HEK293T (cell line): ENCODE data around the gene GAS2L2.

ENCODE experiments used
- ELF4 ChIP-seq: fragments of 450-650 bp; IDR thresholded peaks from 2 replicates; pipeline ENCODE4 v1.6.1; 2017; ENCODE audit warnings: antibody characterized with exemption
- FOXM1 ChIP-seq: fragments of 450-650 bp; IDR thresholded peaks from 2 replicates; pipeline ENCODE4 v1.6.1; 2017; ENCODE audit warnings: mild to moderate bottlenecking, borderline replicate concordance

GRCh38 chr17:35705705-35706104 lies 47.3 kb downstream of the GAS2L2 start:
- no peak for TF ChIP-seq ELF4
- no peak for TF ChIP-seq FOXM1
